MCF 10A (cell line): ENCODE data around the gene CST7. TPM values are rescaled to one million over a fixed set of nuclear protein-coding genes. Genes with fewer than 3 reads are reported as not detected.

Experiments used
- BruUV-seq: library from RNA; stranded (reverse); fragments of 400-500 nt; replicated peaks from 2 replicates; lab custom pipeline; 2021; lab: Mats Ljungman, UMichigan
- CTCF ChIA-PET: fragments of 300-600 bp; sonication (Branson Sonifier 250); formaldehyde crosslinking; extraction: SDS; loops from one replicate; lab custom pipeline; 2021; ENCODE audit warnings: antibody characterized with exemption, inconsistent platforms; lab: Yijun Ruan, JAX
- POLR2A ChIA-PET: fragments of 300-600, 350-650 bp; sonication (Branson Sonifier 250); formaldehyde crosslinking; extraction: SDS; loops from one replicate; lab custom pipeline; 2020; ENCODE audit warnings: antibody characterized with exemption, inconsistent platforms; lab: Yijun Ruan, JAX
- DNase-seq: peaks from one replicate; pipeline ENCODE4 v3.0.0-alpha.2; 2018; ENCODE audit not compliant: unreplicated experiment
- H3K27ac Mint-ChIP-seq: one replicate; pipeline ENCODE4 v1.8.0; 2022; ENCODE audit warnings: mild to moderate bottlenecking, low read depth, mixed read lengths; ENCODE audit not compliant: unreplicated experiment
- H3K27me3 Mint-ChIP-seq: one replicate; pipeline ENCODE4 v1.8.0; 2022; ENCODE audit warnings: mixed read lengths; ENCODE audit not compliant: insufficient read depth, unreplicated experiment
- H3K36me3 Mint-ChIP-seq: one replicate; pipeline ENCODE4 v1.8.0; 2022; ENCODE audit warnings: mild to moderate bottlenecking, moderate library complexity, mixed read lengths; ENCODE audit not compliant: insufficient read depth, unreplicated experiment
- H3K4me1 Mint-ChIP-seq: one replicate; pipeline ENCODE4 v1.8.0; 2022; ENCODE audit warnings: mixed read lengths; ENCODE audit not compliant: insufficient read depth, unreplicated experiment
- H3K4me3 Mint-ChIP-seq: one replicate; pipeline ENCODE4 v1.8.0; 2022; ENCODE audit warnings: mild to moderate bottlenecking, moderate library complexity, mixed read lengths; ENCODE audit not compliant: unreplicated experiment
- H3K9me3 Mint-ChIP-seq: one replicate; pipeline ENCODE4 v1.8.0; 2022; ENCODE audit warnings: mixed read lengths; ENCODE audit not compliant: unreplicated experiment
- intact Hi-C: fragments of 100-400 bp; cut with micrococcal nuclease; formaldehyde crosslinking; loops from 2 replicates; pipeline ENCODE4 v1.14.1; 2022
- total RNA-seq: library from RNA; stranded (reverse); gene quantifications from 2 replicates; pipeline ENCODE4 v1.2.3, GENCODE V29; 2022
- TF ChIP-seq, protein P1 (sequence below): fragments of 200-600 bp; IDR thresholded peaks from one replicate; pipeline ENCODE4 v1.8.0; 2022; ENCODE audit warnings: antibody characterized with exemption, mild to moderate bottlenecking; ENCODE audit not compliant: unreplicated experiment

CST7 gene
- total RNA-seq, 1 experiment from 2014 or later: not detected

DNA sequence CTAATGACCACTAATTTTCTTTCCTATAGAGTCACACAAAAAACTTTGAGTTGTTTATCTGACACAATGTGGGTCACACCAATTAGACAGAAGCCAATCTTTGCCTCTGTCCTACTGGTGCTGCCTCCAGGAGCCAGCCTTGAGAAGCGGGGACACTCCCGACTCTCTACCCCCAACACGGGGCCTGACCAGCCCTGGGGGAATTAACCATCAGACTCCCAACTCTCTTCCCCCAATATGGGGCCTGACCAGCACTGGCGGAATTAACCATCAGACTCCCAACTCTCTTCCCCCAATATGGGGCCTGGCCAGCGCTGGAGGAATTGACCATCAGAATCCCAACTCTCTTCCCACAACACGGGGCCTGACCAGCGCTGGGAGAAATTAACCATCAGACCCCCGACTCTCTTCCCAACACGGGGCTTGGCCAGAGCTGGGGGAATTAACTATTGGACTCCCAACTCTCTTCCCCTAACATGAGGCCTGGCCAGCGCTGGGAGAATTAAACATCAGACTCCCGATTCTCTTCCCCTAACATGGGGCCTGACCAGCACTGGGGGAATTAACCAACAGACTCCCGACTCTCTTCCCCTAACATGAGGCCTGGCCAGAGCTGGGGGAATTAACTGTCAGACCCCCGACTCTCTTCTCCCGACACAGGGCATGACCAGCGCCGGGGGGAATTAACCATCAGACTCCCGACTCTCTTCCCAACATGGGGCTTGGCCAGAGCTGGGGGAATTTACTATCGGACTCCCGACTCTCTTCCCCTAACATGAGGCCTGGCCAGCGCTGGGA lies 12.5 kb downstream of the CST7 start:
- POLR2A ChIA-PET: interaction anchor here (0.5 kb wide), 1 partner anchor 524 kb away, joined by 3 read pairs; no protein-coding TSS in a partner anchor
- no peaks in the 10 kb centered on the region for H3K27me3 Mint-ChIP-seq
- DNase-seq: no peak
- no peak overlapping the region for H3K27ac Mint-ChIP-seq
- intact Hi-C loops: no loop called here
- peaks cover 47% of the 10 kb centered on the region for H3K36me3 Mint-ChIP-seq
- H3K4me1 Mint-ChIP-seq: no peaks in the 10 kb centered on the region
- TF ChIP-seq, protein P1, sequence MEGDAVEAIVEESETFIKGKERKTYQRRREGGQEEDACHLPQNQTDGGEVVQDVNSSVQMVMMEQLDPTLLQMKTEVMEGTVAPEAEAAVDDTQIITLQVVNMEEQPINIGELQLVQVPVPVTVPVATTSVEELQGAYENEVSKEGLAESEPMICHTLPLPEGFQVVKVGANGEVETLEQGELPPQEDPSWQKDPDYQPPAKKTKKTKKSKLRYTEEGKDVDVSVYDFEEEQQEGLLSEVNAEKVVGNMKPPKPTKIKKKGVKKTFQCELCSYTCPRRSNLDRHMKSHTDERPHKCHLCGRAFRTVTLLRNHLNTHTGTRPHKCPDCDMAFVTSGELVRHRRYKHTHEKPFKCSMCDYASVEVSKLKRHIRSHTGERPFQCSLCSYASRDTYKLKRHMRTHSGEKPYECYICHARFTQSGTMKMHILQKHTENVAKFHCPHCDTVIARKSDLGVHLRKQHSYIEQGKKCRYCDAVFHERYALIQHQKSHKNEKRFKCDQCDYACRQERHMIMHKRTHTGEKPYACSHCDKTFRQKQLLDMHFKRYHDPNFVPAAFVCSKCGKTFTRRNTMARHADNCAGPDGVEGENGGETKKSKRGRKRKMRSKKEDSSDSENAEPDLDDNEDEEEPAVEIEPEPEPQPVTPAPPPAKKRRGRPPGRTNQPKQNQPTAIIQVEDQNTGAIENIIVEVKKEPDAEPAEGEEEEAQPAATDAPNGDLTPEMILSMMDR: no peak
- no TSS peak for BruUV-seq
- CTCF ChIA-PET: interaction anchor here (0.7 kb wide), 1 partner anchor 1293 kb away, joined by 3 read pairs; no protein-coding TSS in a partner anchor
- H3K4me3 Mint-ChIP-seq: no peak overlapping the region
- no peaks in the 10 kb centered on the region for H3K9me3 Mint-ChIP-seq

DNA sequence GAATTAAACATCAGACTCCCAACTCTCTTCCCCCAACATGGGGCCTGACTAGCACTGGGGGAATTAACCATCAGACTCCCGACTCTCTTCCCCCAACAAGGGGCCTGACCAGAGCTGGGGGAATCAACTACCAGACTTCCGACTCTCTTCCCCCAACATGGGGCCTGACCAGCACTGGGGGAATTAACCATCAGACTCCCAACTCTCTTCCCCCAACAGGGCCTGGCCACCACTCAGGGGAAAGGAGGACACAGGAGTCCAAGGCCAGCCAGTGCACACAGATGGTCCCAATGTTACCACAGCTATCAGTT lies 13.1 kb downstream of the CST7 start:
- H3K36me3 Mint-ChIP-seq: peaks cover 51% of the 10 kb centered on the region
- intact Hi-C loops: no loop called here
- no TSS peak for BruUV-seq
- no peaks in the 10 kb centered on the region for H3K9me3 Mint-ChIP-seq
- TF ChIP-seq, protein P1: no peak
- POLR2A ChIA-PET: interaction anchor here (0.5 kb wide), 1 partner anchor 9 kb away, joined by 4 read pairs; no protein-coding TSS in a partner anchor
- CTCF ChIA-PET: interaction anchor here (0.7 kb wide), 1 partner anchor 1293 kb away, joined by 3 read pairs; no protein-coding TSS in a partner anchor
- no peak overlapping the region for H3K4me3 Mint-ChIP-seq
- H3K4me1 Mint-ChIP-seq: no peaks in the 10 kb centered on the region
- DNase-seq: no peak
- H3K27ac Mint-ChIP-seq: no peak overlapping the region
- no peaks in the 10 kb centered on the region for H3K27me3 Mint-ChIP-seq

DNA sequence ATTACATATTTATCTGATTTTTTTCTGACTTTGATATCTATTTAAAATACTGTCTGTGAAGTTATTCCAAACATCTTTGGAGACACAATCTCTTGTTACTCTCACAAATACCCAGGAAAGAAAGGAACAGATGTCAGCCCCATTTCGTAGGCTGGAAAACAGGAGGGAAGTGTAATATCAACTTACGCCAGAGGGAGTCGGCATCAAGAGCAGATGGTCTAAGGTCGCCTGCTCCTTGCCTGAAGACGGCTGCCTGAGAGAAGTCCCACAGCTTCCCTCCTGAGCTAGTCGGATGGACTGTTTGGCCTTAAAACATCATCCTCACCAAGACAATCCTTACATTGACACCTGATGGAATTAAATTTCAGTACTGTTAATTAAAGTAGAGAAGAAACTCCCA lies 13.4 kb downstream of the CST7 start:
- no peaks in the 10 kb centered on the region for H3K4me1 Mint-ChIP-seq

More for the DNA sequence above, 13.4 kb downstream of the CST7 start:
- H3K27ac Mint-ChIP-seq: no peak overlapping the region
- ChIA-PET POLR2A (interaction anchor here (0.5 kb wide), 1 partner anchor 8 kb away, joined by 4 read pairs; no protein-coding TSS in a partner anchor), CTCF (interaction anchor here (0.7 kb wide), 1 partner anchor 1294 kb away, joined by 3 read pairs; no protein-coding TSS in a partner anchor)
- TF ChIP-seq, protein P1: no peak
- no peak for DNase-seq
- no TSS peak for BruUV-seq
- H3K36me3 Mint-ChIP-seq: peaks cover 55% of the 10 kb centered on the region
- H3K9me3 Mint-ChIP-seq: no peaks in the 10 kb centered on the region
- H3K4me3 Mint-ChIP-seq: no peak overlapping the region
- intact Hi-C loops: no loop called here
- H3K27me3 Mint-ChIP-seq: no peaks in the 10 kb centered on the region
